HG02884 (cell line): ENCODE results near the gene OTUB2.

Source experiments
- ATAC-seq: cut with Tn5 transposase; IDR thresholded peaks from one replicate; pipeline ENCODE4 v1.9.1; 2021; ENCODE audit warnings: mild to moderate bottlenecking, moderate library complexity; ENCODE audit not compliant: unreplicated experiment

The OTUB2 gene

DNA sequence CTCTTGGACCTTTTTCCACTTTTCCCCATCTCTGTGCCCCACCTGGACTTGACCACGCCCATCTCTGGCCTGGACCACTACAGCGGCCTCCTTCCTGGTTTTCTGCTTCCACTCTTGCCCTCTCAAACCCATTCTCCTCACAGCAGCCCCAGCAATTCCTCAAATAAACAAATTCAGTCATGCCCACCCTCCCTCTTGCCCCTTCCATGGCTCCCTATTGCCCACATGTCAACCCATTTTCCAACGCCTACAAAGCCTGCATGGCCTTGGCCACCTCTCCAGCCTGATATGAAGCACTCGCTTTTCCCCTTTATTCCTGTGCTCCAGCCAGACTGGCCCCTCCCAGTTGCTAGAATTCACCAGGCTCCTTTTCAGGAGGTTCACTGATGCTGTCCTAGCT lies 5.9 kb upstream of the OTUB2 start:
- ATAC-seq: no peak

DNA sequence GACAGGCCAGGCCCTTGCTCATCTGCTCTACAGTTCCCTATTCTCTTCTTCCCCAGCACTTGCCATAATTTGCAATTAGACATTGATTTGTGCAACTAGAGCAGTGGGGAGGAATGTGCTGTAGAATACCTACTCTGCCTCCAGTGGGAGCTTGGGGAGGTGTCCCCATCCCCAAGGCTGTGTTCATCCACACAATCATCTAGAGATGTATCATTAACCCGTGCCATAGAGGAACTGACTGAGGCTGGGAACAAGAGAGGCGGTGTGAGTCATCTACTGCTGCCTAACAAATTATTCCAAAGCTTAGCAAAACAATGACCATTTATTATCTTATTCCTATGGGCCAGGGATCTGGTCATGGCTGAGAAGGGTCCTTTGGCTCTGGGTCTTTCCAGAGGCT lies 5.1 kb upstream of the OTUB2 start:
- ATAC-seq: no peak

DNA sequence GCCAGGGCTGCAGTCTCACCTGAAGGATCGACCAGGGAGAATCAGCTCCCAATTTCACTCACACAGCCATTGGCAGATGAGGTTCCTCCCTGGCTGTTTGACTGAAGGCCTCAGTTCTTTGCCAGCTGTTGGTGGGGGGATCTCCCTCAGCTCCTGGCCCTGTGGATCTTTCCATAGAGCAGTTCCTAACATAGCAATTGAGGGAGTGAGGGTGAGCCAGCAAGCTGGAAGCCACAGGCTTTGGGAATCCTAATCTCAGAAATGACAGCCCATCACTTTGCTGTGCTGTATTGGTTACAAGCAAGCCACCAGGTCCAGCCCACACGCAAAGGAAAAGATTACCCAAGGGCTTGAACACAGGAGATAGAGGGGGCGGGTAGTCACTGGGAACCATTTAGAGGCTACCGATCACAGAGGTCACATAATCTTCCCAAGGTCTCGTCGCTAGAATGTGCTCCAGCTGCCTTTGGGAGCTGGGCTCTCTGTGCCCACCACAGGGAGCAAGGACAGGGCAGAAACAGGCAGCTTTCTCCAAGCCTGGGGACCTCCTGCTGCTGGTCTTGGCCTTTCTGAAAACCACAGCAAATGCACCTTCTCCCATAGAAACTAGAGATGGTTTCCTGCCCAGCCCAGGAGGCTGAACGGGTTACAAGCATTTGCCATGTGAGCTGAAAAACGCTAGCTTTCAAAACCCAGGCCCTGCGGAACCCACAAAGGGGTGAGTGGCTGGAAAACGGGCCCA lies 4.6 kb upstream of the OTUB2 start:
- ATAC-seq: no peak

DNA sequence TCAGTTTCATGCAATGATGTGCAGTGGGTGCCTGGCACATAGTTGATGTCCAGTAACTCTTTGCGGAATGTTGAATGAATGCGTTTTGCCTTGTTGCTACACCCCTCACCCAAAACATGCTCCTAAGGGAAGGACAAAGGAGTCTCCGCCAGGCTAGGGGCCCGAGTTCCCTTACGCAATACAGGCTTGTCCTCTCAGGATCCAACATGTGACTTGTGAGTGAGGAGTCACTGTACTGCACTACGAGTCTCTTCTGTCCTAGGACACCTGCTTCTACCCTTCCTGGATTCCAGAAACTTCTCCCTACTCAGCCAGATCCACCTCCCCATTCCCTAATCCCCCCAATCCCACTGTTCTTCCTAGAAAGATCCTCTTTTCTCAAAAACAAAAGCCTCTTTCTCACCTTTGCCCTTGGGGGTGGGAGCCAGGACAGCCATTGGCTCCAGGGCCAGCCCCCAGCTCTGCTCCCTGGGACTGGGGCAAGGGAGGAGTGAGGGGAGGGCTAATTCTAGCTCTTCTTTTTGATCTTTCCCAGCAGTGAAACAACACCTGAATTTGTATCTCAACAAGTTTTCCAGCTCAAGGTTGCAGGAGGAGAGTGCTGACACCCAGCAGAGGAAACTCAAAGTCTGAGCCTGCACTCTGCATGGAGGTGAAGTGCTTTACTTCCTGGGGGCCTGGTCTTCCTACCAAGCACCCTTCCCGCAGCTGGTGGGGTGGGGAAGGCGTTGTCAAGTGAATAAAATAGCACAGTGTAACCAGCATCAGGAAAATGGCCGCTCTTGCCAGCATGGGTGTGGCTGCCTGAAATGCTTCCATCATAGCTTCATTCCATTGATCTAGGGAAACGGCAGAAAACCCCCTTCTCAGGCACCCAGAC lies 3.4 kb upstream of the OTUB2 start:
- ATAC-seq: no peak

DNA sequence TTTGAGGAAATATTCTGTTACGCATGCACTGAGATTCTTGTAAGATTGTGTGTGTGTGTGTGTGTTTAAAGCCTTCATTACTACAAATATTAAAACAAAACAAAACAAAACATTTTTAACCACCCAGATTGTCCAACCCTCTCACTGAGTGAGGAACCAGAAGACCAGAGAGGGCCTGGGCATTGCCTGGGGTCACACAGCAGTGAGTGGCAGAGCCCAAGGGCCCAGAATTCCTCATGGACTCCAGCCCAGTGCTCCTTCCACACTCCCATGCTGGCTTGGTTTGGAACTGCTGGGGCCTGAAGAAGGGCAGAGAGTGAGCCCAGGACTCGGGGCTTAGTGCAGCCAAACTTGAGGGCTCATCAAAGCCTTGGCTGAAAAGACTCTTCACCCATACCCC lies 1.6 kb upstream of the OTUB2 start:
- no peak for ATAC-seq

DNA sequence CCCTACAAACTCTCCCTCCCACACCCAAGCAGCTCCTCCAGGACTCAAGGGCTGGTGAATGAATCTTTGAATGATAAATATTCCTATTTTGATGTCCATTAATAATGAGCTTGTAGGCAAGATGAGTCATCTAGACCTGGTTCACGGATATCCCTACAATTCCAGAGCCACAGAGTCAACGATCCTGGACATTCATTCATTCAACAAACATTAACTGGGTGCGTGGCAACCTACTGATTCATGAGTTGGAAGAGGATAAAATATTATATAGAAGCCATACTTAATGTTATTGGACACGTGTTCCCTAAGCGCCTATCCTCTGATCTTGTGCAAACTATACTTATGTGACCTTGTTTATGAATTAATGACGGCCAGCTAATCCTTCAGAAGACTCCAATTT lies 420 bp upstream of the OTUB2 start:
- no peak for ATAC-seq

DNA sequence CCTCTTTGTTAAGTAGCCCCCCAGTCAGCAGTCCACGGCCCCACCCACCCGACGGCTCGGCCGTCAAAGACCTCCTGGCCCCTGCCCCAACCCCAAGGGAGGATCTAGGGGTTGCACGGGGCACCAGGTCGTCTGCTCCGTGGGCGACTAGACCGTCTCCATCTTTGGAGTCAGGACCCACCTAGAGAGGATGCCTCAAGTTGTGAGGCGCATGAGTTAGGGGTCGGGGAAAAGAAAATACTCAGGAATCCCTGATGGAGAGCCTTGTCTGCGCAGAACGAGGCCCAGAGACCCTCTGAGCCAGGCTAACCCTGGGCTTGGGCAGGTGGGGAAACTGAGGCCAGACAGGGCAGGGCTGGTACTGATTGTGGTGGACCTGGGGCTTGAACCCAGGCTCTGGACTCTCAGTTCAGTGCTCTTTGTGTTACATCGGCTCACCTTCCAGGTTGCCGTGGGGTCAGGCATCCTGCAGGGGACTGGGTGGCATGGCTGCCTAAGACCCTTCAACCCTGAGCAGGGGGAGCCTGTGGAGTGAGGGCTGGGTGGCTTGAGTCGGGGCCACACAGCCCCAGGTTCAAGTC lies 839 bp downstream of the OTUB2 start:
- ATAC-seq: no peak

DNA sequence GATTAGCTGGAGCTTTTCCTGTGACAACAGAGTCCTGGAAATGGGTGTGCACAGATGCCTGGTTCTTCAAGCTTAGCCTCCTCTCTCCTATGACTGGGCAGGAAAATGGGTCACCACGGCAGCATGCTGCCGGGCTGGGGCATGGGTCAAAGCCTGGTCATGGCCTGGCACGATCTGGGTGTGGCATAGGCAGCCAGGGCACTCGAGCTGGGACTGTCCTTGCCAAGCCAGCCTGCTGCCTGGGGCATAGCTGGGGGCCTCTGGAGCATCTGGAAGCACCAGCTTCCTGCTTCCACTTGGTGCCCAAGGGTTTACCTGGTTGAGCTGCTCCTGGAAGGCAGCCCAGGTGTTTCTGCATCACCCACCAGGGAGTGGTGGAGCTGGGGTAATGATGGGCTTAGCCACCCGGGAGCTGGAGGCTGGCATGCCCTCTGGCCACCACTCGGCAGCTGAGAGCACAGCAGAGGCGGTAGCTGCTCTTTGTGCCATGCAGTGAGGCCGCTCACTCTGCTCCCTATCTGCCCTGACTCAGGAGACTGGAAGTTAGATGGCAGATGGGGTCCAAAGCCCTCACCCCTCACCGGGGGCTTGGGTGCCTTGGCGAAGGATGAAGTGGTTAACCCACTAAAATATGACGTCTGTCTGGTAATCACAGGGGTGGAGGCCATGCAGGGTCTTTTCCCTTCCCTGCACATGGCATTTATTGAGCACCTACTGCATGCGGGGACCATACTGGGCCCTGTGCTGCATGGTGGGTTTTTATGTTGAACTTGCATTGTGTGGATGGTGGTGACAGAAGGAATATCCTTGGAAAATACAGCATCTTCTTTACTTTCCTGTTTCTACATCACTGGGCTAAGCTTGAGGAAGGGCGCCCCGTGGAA lies 1.7 kb downstream of the OTUB2 start:
- ATAC-seq: no peak

DNA sequence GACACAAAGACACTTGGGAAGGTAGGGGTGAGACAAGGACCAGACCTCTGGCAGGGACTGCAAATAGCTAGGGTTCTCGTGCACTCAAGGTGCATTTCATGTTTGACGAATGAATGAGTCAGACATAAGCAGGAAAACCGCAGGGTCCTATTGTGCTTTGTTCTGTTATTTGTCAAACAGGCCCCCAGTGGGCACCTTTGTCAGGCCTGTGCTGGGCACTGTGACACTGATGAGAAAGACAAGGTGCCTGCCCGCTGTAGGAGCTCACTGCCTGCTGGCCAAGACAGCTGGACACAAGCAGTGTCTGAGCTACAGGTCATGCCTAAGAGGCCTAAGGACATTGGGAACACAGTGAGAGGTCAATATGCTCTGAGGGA lies 2.3 kb downstream of the OTUB2 start:
- no peak for ATAC-seq

DNA sequence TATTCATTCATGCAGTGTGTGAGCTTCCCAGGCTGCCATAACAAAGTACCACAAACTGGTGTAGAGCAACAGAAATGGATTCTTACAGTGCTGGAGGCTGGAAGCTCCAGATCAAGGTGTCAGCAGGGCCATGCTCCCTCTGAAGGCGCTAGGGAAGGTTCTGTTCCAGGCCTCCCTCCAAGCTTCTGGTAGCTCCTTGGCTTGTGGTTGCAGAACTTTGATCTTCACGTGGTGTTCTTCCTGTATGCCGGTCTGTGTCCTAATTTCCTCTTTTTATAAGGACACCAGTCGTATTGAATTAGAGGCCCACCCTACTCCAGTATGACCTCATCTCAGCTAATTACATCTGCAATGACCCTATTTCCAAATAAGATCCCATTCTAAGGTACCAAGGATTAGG lies 3.1 kb downstream of the OTUB2 start:
- ATAC-seq: no peak

DNA sequence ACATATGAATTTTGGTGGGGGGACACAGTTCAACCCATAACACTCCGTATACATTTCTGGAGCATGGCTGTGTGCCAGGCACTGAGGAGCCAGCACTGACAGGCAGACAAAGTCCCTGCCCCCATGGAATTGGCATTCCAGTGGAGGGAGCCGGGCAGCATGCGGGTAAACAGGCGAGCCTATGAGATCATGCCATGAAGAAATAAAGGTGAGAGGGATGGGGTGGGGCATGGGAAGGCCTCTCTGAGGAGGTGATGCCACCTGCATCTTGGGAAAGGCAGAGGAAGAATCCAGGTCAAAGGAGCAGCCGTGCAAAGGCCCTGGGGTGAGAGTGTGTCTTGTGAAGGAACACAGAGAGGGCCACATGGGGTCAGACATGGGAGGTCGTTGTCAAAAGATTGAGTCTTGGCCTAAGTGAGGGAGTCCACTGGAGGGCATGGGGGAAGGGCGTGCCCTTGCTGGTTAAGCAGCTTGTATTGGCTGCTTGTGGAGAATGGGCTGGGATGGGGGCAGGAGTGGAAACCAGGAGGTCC lies 3.6 kb downstream of the OTUB2 start:
- no peak for ATAC-seq

DNA sequence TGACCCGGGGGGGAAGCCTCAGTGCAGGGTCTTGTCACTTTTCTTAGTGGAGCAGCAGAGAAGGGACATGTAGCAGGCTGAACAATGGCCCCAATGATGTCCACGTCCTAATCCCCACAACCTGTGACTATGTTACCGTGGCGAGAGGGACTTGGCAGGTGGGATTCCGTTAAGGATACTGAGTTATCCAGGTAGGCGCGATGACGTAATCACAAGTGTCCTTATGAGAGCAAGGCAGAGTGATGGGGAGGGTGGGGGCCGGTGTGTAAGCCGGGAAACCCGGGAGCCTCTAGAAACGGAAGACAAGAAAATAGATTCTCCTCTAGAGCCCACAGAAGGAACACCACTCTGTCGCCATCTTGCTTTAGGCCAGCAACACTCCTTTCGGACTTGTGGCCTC lies 4.4 kb downstream of the OTUB2 start:
- no peak for ATAC-seq

DNA sequence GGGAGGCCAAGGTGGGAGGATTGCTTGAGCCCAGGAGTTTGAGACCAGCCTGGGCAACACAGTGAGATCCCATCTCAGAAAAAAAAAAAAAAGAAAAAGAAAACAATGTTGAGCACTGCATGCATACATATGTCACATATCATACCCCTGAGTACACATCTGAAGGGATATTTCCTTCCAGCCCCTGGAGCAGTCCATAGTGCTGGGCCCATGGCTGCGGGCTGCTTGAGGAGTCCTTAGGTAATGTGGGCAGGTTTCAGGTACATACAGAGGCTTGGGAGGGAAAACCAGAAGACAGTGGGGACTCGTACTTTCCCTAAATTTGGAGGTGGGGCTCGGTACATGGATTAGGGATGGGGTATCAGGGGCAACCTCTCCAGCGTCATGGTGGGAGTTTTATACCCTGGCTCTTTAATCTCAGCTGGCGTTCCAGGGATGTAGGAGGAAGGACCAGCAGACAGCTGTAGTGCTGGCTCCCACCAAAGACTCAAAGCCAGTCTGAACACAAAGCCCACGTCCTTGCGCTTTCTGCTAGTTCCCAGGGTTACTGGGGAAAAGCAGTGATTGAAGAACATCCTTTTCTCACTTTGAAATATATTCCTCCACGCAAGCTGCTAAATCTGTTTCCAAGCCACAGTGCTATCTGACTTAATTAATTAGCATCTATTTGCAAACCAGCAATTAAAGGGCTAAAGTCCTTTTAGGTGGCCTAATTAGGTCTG lies 5.2 kb downstream of the OTUB2 start:
- ATAC-seq: no peak

DNA sequence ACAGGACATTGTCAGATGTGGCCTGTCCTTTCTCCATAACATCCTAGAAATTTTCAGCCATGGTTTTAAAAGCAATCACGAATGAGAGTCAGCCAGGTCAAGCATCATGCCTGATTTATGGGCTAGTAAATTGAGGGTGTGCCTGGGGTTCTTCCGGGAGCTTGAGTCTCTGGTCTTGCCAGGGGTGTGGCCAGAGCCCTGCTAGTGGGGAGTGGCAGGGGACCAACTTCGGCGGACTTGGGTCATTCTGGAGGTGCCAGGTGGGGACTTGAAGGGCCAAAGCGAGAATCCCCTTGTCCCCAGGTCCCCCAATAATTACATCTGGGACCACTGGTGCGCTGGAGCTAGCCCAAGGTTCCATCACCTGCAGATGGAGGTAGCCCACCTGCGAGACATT lies 5.7 kb downstream of the OTUB2 start:
- ATAC-seq: no peak

DNA sequence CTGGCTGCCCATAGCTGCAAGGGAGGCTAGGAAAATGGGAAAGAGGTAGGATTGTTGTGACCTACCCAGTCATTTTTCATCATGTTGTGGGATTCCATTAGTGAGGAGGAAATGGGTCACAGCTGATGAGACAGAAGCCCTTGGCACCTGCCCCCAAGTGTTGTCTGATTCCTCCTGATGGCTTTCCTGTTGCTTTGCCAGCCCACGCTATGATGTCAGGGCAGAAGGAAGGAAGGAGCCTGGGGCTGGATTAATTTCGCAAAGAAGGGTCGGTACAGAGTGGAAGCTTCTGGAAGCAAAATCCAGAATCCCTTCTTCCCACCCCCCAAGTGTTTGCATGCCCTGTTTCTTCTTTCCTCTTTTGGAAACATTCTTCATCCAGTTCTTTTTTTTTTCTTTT lies 8.7 kb downstream of the OTUB2 start:
- ATAC-seq: no peak

DNA sequence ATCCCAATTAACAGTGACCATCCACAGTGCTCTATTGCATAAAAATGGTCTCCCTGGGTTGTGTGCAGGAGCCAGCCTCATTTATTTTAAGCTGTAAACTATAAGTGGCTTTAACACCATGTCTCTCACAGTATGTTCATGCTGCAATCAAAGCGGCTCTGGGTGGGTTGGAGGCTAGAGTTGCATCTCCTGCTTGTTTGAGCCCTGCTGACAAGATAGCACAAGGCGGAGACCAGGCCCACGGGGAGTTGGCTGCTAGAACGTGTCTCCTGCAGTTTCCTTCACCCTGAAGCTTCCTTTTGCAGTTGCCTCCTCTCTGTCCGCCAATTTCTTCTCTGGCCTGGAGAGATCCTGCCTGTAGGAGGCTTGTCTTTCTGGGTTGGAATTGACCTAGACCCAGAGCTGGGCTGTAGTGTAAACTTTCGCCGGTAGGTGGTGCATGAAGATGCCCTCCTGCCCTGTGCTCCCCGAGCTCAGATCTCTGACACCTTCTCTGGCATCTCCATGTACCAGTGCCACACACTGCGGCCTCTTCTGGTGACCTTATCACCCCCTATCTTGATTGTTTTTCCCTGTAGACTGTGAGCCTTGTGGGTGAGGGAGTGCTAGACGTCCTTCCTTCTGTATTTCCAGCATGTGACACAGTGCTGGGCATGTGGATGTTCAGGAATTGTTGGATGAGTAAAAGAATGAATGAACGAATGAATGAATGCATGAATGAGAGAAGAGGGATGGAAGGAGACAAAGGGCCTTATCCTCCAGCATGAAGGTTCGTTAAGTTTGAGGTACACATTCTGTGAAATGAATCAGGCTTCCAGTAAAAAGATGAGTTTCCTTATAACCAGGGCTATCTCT lies 10.4 kb downstream of the OTUB2 start:
- peak; percentile 63 for ATAC-seq

DNA sequence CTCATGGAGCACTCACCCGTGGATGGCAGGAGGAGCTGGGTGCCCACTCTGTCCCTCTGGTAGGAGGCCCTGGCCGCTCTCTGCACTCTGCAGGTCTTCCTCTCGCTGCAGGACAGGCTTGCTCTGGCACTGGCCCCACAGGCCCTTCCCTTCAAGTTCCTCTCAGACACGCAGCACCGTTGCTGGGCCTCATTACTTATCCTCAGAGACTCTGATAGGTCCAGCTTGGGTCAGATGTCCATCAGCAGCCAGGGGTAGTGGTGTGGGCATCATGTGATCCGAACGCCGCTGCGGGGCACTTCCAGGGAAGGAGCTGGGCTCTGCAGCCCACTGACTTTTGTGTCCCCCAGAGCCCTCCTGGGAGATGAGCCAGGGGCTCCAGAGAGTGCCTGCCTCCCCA lies 11.8 kb downstream of the OTUB2 start:
- no peak for ATAC-seq

DNA sequence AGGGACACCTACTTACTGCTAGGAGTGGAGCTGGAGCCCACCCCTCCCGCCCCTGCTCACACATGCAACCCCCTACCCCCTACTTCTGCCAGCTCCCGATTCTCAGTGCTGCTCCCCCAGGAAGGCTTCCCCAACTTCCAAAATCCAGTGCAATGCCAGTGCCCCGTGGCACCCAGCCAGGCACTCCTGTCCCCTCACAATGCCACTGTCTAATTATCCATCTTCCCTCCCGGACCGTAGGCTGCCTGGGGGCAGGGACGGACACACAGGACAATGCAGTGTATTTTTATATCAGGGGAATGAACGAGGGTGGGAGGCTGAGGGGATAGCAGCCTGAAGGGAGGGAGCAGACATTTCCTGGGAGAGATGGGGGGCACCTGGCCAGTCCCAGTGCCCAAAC lies 12.4 kb downstream of the OTUB2 start:
- no peak for ATAC-seq

DNA sequence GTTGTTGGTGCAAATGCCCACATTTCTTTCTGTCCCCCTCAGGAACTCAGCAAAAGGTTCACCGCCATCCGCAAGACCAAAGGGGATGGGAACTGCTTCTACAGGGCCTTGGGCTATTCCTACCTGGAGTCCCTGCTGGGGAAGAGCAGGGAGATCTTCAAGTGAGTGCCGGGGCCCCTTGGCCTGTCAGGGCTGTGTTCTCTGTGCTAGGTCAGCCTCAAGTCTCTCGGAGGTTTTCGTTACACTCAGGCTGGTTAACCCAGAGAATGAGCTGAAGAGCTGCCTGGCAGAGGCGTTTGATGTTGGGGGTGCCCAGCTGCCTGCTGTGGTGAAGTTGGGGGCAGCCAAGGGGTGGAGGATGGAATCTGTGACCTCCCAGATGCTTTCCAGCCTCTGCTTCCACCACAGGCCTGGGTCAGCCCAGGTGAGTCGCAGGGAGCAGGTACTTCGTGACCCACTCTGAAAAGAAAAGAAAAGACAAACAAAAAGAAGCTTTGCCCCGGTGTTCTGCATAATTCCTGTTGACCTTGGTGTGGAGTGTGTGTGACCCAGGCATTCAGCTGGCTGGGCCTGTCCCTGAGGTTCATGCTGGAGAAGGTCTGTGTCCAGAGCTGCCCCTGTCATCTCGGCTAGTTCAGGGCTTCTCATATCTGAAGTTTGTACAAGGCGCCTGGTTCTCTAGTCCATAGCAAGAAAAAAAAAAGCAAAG lies 12.9 kb downstream of the OTUB2 start:
- no peak for ATAC-seq
